Fibroblast of lung (primary cell): ENCODE measurements around the gene VAMP2. TPM values are rescaled to one million over a fixed set of nuclear protein-coding genes. Genes with fewer than 3 reads are reported as not detected.
A peak's percentile ranks its signal among the peaks of the same experiment; 100 is the strongest.

Source experiments
- DNase-seq, 2 donors: peaks; one replicate each; pipeline versions ENCODE4 v3.0.0 to v3.0.0-alpha.2; 2010; ENCODE audit warnings: low read depth in 2 of 2
- H2AFZ ChIP-seq: 2 replicates; pipeline ENCODE4 v1.5.1; 2012; ENCODE audit warnings: low read length, control low read depth, inconsistent platforms
- H3K27ac ChIP-seq: 2 replicates; pipeline ENCODE4 v1.5.1; 2011; ENCODE audit warnings: low read length, control low read depth; ENCODE audit not compliant: insufficient read depth
- H3K27me3 ChIP-seq: 2 replicates; pipeline ENCODE4 v1.5.1; 2011; ENCODE audit warnings: mild to moderate bottlenecking, low read length; ENCODE audit not compliant: control insufficient read depth, insufficient read depth
- H3K36me3 ChIP-seq: 2 replicates; pipeline ENCODE4 v1.5.1; 2011; ENCODE audit warnings: low read length; ENCODE audit not compliant: control insufficient read depth, insufficient read depth
- H3K4me1 ChIP-seq: 2 replicates; pipeline ENCODE4 v1.5.1; 2011; ENCODE audit warnings: low read length; ENCODE audit not compliant: control insufficient read depth, insufficient read depth; ENCODE audit errors: extremely low read depth
- H3K4me2 ChIP-seq: 2 replicates; pipeline ENCODE4 v1.5.1; 2011; ENCODE audit warnings: low read length, control low read depth; ENCODE audit not compliant: insufficient read depth; ENCODE audit errors: extremely low read depth
- H3K4me3 ChIP-seq, 4 experiments: fragments of 200-600 bp in 1 of 4; sonication (generic) in 1 of 4; replicated peaks in 1 of 4; 2 replicates each; pipeline ENCODE4 v1.5.1; 2011 to 2016; ENCODE audit warnings: low read length in 4 of 4, low read depth in 3 of 4, mild to moderate bottlenecking in 3 of 4, control low read depth in 2 of 4, inconsistent platforms in 1 of 4, mixed read lengths in 1 of 4; ENCODE audit not compliant: insufficient read depth in 1 of 4; ENCODE audit errors: control extremely low read depth in 1 of 4
- H3K79me2 ChIP-seq: 2 replicates; pipeline ENCODE4 v1.5.1; 2012; ENCODE audit warnings: mild to moderate bottlenecking, low read length, inconsistent platforms; ENCODE audit not compliant: control insufficient read depth, insufficient read depth
- H3K9ac ChIP-seq: 2 replicates; pipeline ENCODE4 v1.5.1; 2011; ENCODE audit warnings: mild to moderate bottlenecking, low read length, control low read depth; ENCODE audit not compliant: insufficient read depth
- H3K9me3 ChIP-seq: 2 replicates; pipeline ENCODE4 v1.5.1; 2012; ENCODE audit warnings: low read depth, low read length; ENCODE audit not compliant: control insufficient read depth, insufficient read depth
- H4K20me1 ChIP-seq: 2 replicates; pipeline ENCODE4 v1.5.1; 2011; ENCODE audit warnings: low read length; ENCODE audit not compliant: control insufficient read depth, insufficient read depth; ENCODE audit errors: extremely low read depth
- CTCF ChIP-seq, 2 donors: IDR thresholded peaks in 1 of 2; conservative IDR thresholded peaks in 1 of 2; 1 replicate in 1 of 2; 2 replicates in 1 of 2; pipeline ENCODE4 v1.5.1; 2011 to 2012; ENCODE audit warnings: low read length in 2 of 2, control low read depth in 1 of 2, inconsistent platforms in 1 of 2, low read depth in 1 of 2, mild to moderate bottlenecking in 1 of 2
- EZH2 ChIP-seq: IDR thresholded peaks from 2 replicates; pipeline ENCODE4 v1.5.1; 2012; ENCODE audit warnings: low read length, control low read depth, mild to moderate bottlenecking; ENCODE audit errors: missing control alignments
- polyA plus RNA-seq, 2 donors: library from polyadenylated mRNA; depleted of rRNA in 1 of 2; stranded (reverse) in 1 of 2; unstranded in 1 of 2; fragments of >200 nt; gene quantifications; 2 replicates each; pipeline ENCODE4 v1.2.1, GENCODE V29; 2011 to 2012; ENCODE audit warnings: missing spikeins in 1 of 2
- total RNA-seq: library from RNA; depleted of rRNA; stranded (reverse); fragments of >200 nt; gene quantifications from 2 replicates; pipeline ENCODE4 v1.2.1, GENCODE V29; 2014

Gene VAMP2
- total and polyA plus RNA-seq, 2 donors (not counting 1 experiment from before 2014, with no cell fraction given): 8.1 to 12.2 TPM

GRCh38 chr17:8138672-8139371 lies 23.9 kb downstream of the VAMP2 start:
- Histone ChIP-seq H3K4me1 (peaks cover 8% of the 10 kb centered on the region), H3K4me2 (peak overlapping the region; percentile 75), H3K36me3 (peaks cover 16% of the 10 kb centered on the region), H3K27me3 (no peaks in the 10 kb centered on the region), H2AFZ (peak overlapping the region; percentile 57), H3K79me2 (no peaks in the 10 kb centered on the region), H4K20me1 (no peaks in the 10 kb centered on the region), H3K9ac (peak overlapping the region; percentile 33), H3K27ac (peak overlapping the region; percentile 89), H3K4me3 (peak overlapping the region; percentile 46 to 65 (median 52)), H3K9me3 (no peaks in the 10 kb centered on the region)
- TF ChIP-seq CTCF (conservative IDR thresholded peaks at IDR 0.05 in 1 of 2, IDR thresholded peaks at IDR 0.05 in 1 of 2; ENCODE audit: low read depth in 1 of 2, low read length in 2 of 2) (peak; percentile 80 to 83), EZH2 (no peak)
- peak; percentile 94 to 98 for DNase-seq

- Histone ChIP-seq H3K27me3 (no peaks in the 10 kb centered on the region), H3K9me3 (no peaks in the 10 kb centered on the region), H2AFZ (no peak overlapping the region), H3K36me3 (peaks cover 16% of the 10 kb centered on the region), H3K4me3 (peak overlapping the region; percentile 9 to 64 (median 40)), H4K20me1 (no peaks in the 10 kb centered on the region), H3K4me1 (peaks cover 8% of the 10 kb centered on the region), H3K4me2 (peak overlapping the region; percentile 46), H3K27ac (peak overlapping the region; percentile 19), H3K9ac (no peak overlapping the region), H3K79me2 (no peaks in the 10 kb centered on the region)
- TF ChIP-seq CTCF (conservative IDR thresholded peaks at IDR 0.05 in 1 of 2, IDR thresholded peaks at IDR 0.05 in 1 of 2; ENCODE audit: low read depth in 1 of 2, low read length in 2 of 2) (no peak), EZH2 (no peak)
- DNase-seq: no peak
These were observed 24.4 kb downstream of the VAMP2 start for GRCh38 chr17:8138374-8138671.

GRCh38 chr17:8137645-8138373 lies 24.9 kb downstream of the VAMP2 start:
- peak overlapping the region; percentile 46 for H3K4me2 ChIP-seq
- H3K9ac ChIP-seq: no peak overlapping the region
- H2AFZ ChIP-seq: peak overlapping the region; percentile 8
- no peaks in the 10 kb centered on the region for H3K79me2 ChIP-seq
- no peak for DNase-seq
- TF ChIP-seq EZH2: no peak
- no peaks in the 10 kb centered on the region for H3K9me3 ChIP-seq
- peak overlapping the region; percentile 19 for H3K27ac ChIP-seq
- H3K36me3 ChIP-seq: peaks cover 16% of the 10 kb centered on the region
- no peaks in the 10 kb centered on the region for H3K27me3 ChIP-seq
- H3K4me3 ChIP-seq: peak overlapping the region; percentile 9 to 64 (median 40)
- H3K4me1 ChIP-seq: peaks cover 8% of the 10 kb centered on the region
- no peaks in the 10 kb centered on the region for H4K20me1 ChIP-seq
